ENCODE results near the gene CTAG1A. TPM values are rescaled to one million over a fixed set of nuclear protein-coding genes. Genes with fewer than 3 reads are reported as not detected.
A peak's percentile ranks its signal among the peaks of the same experiment; 100 is the strongest.

The CTAG1A gene
- total RNA-seq, 1 experiment from 2014 or later, result not detected

- H3K4me3 ChIP-seq (replicated peaks in 1 of 2; ENCODE audit: low read depth in 1 of 2, low read length in 2 of 2), result no peak overlapping the region
- no peak overlapping the region for H3K9ac ChIP-seq (ENCODE audit: low read length)
- no peaks in the 10 kb centered on the region for H3K9me2 ChIP-seq (ENCODE audit: insufficient read depth)
- no peaks in the 10 kb centered on the region for H3K27me3 ChIP-seq (ENCODE audit: insufficient read depth, low read length)
- H3K4me1 ChIP-seq (ENCODE audit: control insufficient read depth in 1 of 2, insufficient read depth in 2 of 2, low read length in 2 of 2), result peaks cover 37 to 44% of the 10 kb centered on the region in 2 experiments
- DNase-seq (ENCODE audit: low read depth, low spot score), result no peak
- CTCF ChIA-PET, result no interaction called here
- no peaks in the 10 kb centered on the region for H3K79me2 ChIP-seq (ENCODE audit: insufficient read depth, low read length)
- intact Hi-C loops (cut with micrococcal nuclease), result no loop called here
- ATAC-seq, result no peak
- no peak overlapping the region for H3K27ac ChIP-seq (ENCODE audit: low read depth, low read length)
- RAD21 ChIA-PET (ENCODE audit: low non-redundant PET in 1 of 2, low total read pairs in 2 of 2, uncharacterized antibody in 2 of 2, unreplicated experiment in 2 of 2), result no interaction called here
- H4K20me1 ChIP-seq (ENCODE audit: insufficient read depth), result no peaks in the 10 kb centered on the region
- no peaks in the 10 kb centered on the region for H3K36me3 ChIP-seq (ENCODE audit: control insufficient read depth in 1 of 2, insufficient read depth in 2 of 2, low read length in 2 of 2)
- H3K9me3 ChIP-seq (ENCODE audit: control insufficient read depth in 1 of 2, insufficient read depth in 1 of 2, low read depth in 1 of 2, low read length in 2 of 2), result no peaks in the 10 kb centered on the region
- no peak overlapping the region for H2AFZ ChIP-seq (ENCODE audit: low read depth, low read length, poor library complexity, severe bottlenecking)
- TF ChIP-seq FOSL1 (IDR thresholded peaks at IDR 0.05; ENCODE audit: low read depth), result no peak
- TF ChIP-seq SRF (IDR thresholded peaks at IDR 0.05; ENCODE audit: low read depth), result no peak
- TF ChIP-seq MAX (IDR thresholded peaks at IDR 0.05), result no peak
- no peak for TF ChIP-seq POLR2AphosphoS5 (IDR thresholded peaks at IDR 0.05; ENCODE audit: low read depth, low read length)
- TF ChIP-seq ZBTB33 (IDR thresholded peaks at IDR 0.05; ENCODE audit: extremely low read depth, insufficient replicate concordance, low read length), result no peak
- no peak for TF ChIP-seq CEBPB (IDR thresholded peaks at IDR 0.05; ENCODE audit: low read depth)
- TF ChIP-seq ELF1 (IDR thresholded peaks at IDR 0.05; ENCODE audit: borderline replicate concordance, low read depth), result no peak
- no peak for TF ChIP-seq EZH2phosphoT487 (IDR thresholded peaks at IDR 0.05; ENCODE audit: borderline replicate concordance)
- no peak for TF ChIP-seq TCF7L2 (IDR thresholded peaks at IDR 0.05; ENCODE audit: borderline replicate concordance, extremely low read depth, insufficient read depth, insufficient read length)
- TF ChIP-seq ATF3 (IDR thresholded peaks at IDR 0.05), result no peak
- no peak for TF ChIP-seq ZFX (IDR thresholded peaks at IDR 0.05)
- no peak for TF ChIP-seq POLR2A (IDR thresholded peaks at IDR 0.05; ENCODE audit: borderline replicate concordance, extremely low read depth, insufficient read depth, insufficient read length)
- TF ChIP-seq SIN3A (IDR thresholded peaks at IDR 0.05; ENCODE audit: low read depth), result no peak
- TF ChIP-seq YY1 (IDR thresholded peaks at IDR 0.05; ENCODE audit: extremely low read depth, insufficient replicate concordance, low read depth, low read length), result no peak
- TF ChIP-seq ZNF274 (IDR thresholded peaks at IDR 0.05; ENCODE audit: low read depth, low read length), result no peak
- TF ChIP-seq REST (IDR thresholded peaks at IDR 0.05; ENCODE audit: low read depth), result no peak
- no peak for TF ChIP-seq RAD21 (IDR thresholded peaks at IDR 0.05; ENCODE audit: low read depth)
- no TSS peak for BruUV-seq (replicated peaks)
- POLR2A ChIA-PET, result no interaction called here
- H3K4me2 ChIP-seq (ENCODE audit: low read length), result peak overlapping the region; percentile 65; the same call in 1 of the 2 replicates
These were observed 14.6 kb downstream of the CTAG1A start for GRCh38 chrX:154599531-154599930.
